Measurements from ENCODE around the gene KAT8. TPM values are rescaled to one million over a fixed set of nuclear protein-coding genes. Genes with fewer than 3 reads are reported as not detected.
"Not testable (repeated sequence)": the region's sequence is repeated elsewhere in the genome, so short reads cannot be mapped to it uniquely, and the experiment has no call there.

The KAT8 gene
- total RNA-seq, 2 experiments from 2014 or later = 55.6 to 58.7 TPM

DNA sequence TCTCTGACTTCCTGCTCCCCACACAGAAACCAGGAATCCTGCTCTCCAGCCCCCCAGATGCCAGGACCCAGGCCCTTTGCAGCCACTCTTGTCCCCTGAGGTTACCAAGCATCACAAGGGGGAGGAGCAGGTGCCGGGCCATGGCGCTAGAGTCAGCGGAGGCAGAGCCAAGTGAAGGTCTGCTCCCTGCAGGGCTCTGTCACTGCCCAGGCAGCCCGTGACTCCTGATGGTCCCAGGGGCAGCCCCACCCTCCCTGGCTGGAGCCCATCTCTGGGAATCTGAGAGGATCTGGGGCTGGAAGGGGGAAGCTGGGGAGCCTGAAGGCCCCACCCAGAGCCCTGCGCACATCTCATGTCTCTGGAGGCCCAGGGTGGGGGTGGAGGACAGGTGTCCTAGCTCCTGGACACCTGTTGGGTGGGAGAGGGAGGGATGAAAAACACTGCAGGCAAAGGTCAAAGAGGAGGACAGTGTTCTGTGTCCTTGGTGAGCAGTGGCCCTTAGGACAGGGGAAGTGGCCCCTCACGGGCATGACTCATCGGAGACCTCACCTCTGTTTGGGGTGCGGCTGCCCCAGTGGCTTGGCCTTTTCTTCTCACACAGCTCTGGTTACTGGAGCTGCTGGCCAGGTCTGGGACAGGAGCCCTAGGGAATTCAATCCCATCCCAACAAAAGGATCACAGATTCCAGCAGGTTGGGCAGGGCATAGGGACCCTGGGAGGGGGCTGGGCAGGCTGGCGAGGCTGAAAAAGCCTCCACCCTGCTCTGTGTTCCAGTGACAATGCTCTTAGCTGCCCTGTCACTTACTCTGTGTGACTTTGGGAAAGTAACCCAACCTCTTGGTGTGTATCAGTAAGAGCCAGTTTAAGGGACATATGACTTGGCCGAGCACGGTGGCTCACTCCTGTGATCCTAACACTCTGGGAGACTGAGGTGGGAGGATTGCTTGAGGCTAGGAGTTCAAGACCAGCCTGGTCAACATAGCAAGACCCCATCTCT lies 32.7 kb downstream of the KAT8 start, which contains the start of gene PRSS36:
PRSS36 (minus strand) TSS at position 173 of the 997 bp plus-strand sequence; CDS start at position 142, 31 bp downstream.
- TF ChIP-seq, protein P1, sequence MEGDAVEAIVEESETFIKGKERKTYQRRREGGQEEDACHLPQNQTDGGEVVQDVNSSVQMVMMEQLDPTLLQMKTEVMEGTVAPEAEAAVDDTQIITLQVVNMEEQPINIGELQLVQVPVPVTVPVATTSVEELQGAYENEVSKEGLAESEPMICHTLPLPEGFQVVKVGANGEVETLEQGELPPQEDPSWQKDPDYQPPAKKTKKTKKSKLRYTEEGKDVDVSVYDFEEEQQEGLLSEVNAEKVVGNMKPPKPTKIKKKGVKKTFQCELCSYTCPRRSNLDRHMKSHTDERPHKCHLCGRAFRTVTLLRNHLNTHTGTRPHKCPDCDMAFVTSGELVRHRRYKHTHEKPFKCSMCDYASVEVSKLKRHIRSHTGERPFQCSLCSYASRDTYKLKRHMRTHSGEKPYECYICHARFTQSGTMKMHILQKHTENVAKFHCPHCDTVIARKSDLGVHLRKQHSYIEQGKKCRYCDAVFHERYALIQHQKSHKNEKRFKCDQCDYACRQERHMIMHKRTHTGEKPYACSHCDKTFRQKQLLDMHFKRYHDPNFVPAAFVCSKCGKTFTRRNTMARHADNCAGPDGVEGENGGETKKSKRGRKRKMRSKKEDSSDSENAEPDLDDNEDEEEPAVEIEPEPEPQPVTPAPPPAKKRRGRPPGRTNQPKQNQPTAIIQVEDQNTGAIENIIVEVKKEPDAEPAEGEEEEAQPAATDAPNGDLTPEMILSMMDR (IDR thresholded peaks at IDR 0.05) = no peak
- no peaks in the 10 kb centered on the region for H3K27me3 Mint-ChIP-seq
- intact Hi-C loops (cut with micrococcal nuclease) = no loop called here
- H3K36me3 Mint-ChIP-seq (ENCODE audit: low read depth) = no peaks in the 10 kb centered on the region
- no peak for ATAC-seq
- no peaks in the 10 kb centered on the region for H3K9me3 Mint-ChIP-seq
- no peaks in the 10 kb centered on the region for H3K4me1 Mint-ChIP-seq (ENCODE audit: low read depth)
- CTCF ChIA-PET = no interaction called here
- no peak within 1 kb of the TSS for H3K27ac Mint-ChIP-seq
- POLR2A ChIA-PET = interaction anchor here (1.4 kb wide), 1 partner anchor 49 kb away, joined by 3 read pairs; no protein-coding TSS in a partner anchor
- no peak for DNase-seq
- H3K4me3 Mint-ChIP-seq = no peak within 1 kb of the TSS

DNA sequence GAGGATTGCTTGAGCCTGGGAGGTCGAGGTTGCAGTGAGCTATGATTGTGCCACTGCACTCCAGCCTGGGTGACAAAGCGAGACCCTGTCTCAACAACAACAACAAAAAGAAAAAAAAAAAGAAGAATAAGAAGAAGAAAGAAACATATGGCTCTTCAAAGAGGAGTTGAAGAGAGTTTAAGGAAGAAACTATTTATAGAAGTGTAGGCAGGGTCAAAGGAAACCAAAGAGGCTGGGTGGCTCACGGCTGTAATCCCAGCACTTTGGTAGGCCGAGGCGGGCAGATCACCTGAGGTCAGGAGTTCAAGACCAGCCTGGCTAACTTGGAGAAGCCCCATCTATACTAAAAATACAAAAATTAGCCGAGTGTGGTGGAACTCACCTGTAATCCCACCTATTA lies 33.5 kb downstream of the KAT8 start:
- ATAC-seq; DNase-seq; H3K27me3 Mint-ChIP-seq; H3K27ac Mint-ChIP-seq; H3K4me3 Mint-ChIP-seq; H3K9me3 Mint-ChIP-seq; intact Hi-C loops (cut with micrococcal nuclease); H3K4me1 Mint-ChIP-seq (ENCODE audit: low read depth); H3K36me3 Mint-ChIP-seq (ENCODE audit: low read depth): not testable (repeated sequence)
- ChIA-PET POLR2A (interaction anchor here (1.4 kb wide), 1 partner anchor 48 kb away, joined by 3 read pairs; no protein-coding TSS in a partner anchor), CTCF (interaction anchor here (0.6 kb wide), 1 partner anchor 25 kb away, joined by 4 read pairs; no protein-coding TSS in a partner anchor)

DNA sequence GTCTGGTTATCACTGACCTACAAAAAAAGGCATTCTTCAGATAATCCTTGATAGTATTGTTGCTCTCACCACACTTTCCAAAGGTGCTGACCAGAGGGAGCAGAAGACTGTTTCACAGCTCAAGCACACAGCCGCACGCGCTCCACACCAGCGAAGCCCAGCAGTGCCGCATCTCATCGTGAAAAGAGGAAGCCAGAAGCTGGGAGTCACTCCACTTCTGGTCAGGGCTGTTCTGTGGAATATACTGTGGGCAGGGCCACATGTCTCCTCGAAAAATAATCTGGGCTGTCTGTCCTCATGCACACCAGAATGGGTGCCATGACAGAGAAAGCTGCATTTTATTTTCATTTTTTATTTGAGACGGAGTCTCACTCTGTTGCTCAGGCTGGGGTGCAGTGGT lies 39.7 kb downstream of the KAT8 start:
- ChIA-PET CTCF (interaction anchor here (0.7 to 2.9 kb wide), 8 partner anchors 11 to 286 kb away, joined by 3 to 19 read pairs (median 3); partner anchors contain the start of gene PRSS8), POLR2A (interaction anchor here (0.7 to 5.3 kb wide), 4 partner anchors 15 to 83 kb away, joined by 3 to 49 read pairs (median 6); partner anchors contain the start of genes FUS, ZNF646 and ZNF668)
- H3K27ac Mint-ChIP-seq = no peak overlapping the region
- no peaks in the 10 kb centered on the region for H3K9me3 Mint-ChIP-seq
- H3K4me1 Mint-ChIP-seq (ENCODE audit: low read depth) = peaks cover 9% of the 10 kb centered on the region
- intact Hi-C loops (cut with micrococcal nuclease) = no loop called here
- no peak for DNase-seq
- no peaks in the 10 kb centered on the region for H3K36me3 Mint-ChIP-seq (ENCODE audit: low read depth)
- H3K27me3 Mint-ChIP-seq = peaks cover 2% of the 10 kb centered on the region
- ATAC-seq = no peak
- peak overlapping the region; percentile 40 for H3K4me3 Mint-ChIP-seq
- TF ChIP-seq, protein P1 (IDR thresholded peaks at IDR 0.05) = no peak

DNA sequence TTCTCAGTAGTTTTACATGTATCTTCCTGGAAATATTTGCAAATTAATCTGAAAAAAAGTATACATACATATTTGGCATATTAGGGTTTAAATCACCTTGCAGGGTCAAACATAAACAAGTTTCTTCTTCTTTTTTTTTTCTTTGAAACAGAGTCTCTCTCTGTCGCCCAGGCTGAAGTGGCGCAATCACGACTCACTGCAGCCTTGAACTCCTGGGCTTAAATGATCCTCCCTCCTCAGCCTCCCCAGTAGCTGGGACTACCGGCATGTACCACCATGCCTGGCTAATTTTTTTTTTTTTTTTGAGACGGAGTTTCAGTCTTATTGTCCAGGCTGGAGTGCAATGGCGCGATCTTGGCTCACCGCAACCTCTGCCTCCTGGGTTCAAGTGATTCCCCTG lies 49.9 kb downstream of the KAT8 start:
- CTCF ChIA-PET = interaction anchor here (1.1 to 2.4 kb wide), 4 partner anchors 8 to 25 kb away, joined by 3 to 8 read pairs (median 4); no protein-coding TSS in a partner anchor
- ATAC-seq (no peak), DNase-seq (no peak)
- intact Hi-C loops (cut with micrococcal nuclease) = no loop called here
- no peaks in the 10 kb centered on the region for H3K36me3 Mint-ChIP-seq (ENCODE audit: low read depth)
- no peaks in the 10 kb centered on the region for H3K9me3 Mint-ChIP-seq
- no peak overlapping the region for H3K27ac Mint-ChIP-seq
- H3K4me1 Mint-ChIP-seq (ENCODE audit: low read depth) = no peaks in the 10 kb centered on the region
- POLR2A ChIA-PET = interaction anchor here (2.6 kb wide), 1 partner anchor 13 kb away, joined by 11 read pairs; the partner anchor contains the start of gene FUS
- TF ChIP-seq, protein P1 (IDR thresholded peaks at IDR 0.05) = no peak
- no peaks in the 10 kb centered on the region for H3K27me3 Mint-ChIP-seq
- H3K4me3 Mint-ChIP-seq = no peak overlapping the region

DNA sequence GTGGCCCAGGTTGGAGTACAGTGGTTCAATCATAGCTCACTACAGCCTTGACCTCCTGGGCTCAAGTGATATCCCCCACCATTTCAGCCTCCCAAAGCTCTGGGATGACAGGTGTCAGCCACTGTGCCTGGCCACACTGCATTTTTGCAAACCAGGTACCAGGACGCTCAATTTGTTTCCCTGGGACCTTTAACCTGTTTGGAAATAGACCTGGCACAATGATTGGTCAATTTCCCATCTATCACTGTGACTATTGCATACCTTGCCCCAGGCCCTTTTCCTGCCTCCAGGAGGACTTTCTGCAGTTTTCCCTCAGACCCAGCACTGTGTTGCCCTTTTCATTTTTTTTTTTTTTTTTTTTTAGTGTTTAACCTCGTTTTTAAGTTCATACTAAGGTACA lies 51.4 kb downstream of the KAT8 start:
- TF ChIP-seq, protein P1 (IDR thresholded peaks at IDR 0.05) = no peak
- intact Hi-C loops (cut with micrococcal nuclease) = no loop called here
- no peak for DNase-seq
- Mint-ChIP-seq H3K4me1 (ENCODE audit: low read depth) (no peaks in the 10 kb centered on the region), H3K27ac (no peak overlapping the region), H3K4me3 (no peak overlapping the region), H3K36me3 (ENCODE audit: low read depth) (no peaks in the 10 kb centered on the region), H3K9me3 (no peaks in the 10 kb centered on the region), H3K27me3 (no peaks in the 10 kb centered on the region)
- POLR2A ChIA-PET = no interaction called here
- CTCF ChIA-PET = interaction anchor here (2.4 kb wide), 1 partner anchor 26 kb away, joined by 8 read pairs; no protein-coding TSS in a partner anchor
- ATAC-seq = no peak

DNA sequence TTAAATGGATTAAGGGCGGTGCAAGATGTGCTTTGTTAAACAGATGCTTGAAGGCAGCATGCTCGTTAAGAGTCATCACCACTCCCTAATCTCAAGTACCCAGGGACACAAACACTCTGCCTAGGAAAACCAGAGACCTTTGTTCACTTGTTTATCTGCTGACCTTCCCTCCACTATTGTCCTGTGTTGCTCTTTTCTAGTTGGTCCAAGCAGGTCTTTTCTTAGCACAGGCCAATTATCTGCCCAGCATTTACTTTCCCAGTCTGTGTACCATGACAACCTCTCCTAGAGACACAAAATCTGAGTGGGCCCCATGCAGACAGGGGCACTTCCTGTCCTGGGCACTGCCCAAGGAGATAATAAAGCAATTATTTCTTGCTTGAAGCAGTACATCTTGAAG lies 52.6 kb downstream of the KAT8 start:
- H3K4me1 Mint-ChIP-seq (ENCODE audit: low read depth); H3K36me3 Mint-ChIP-seq (ENCODE audit: low read depth); ATAC-seq; H3K27me3 Mint-ChIP-seq; CTCF ChIA-PET; POLR2A ChIA-PET; H3K9me3 Mint-ChIP-seq; DNase-seq; H3K27ac Mint-ChIP-seq; H3K4me3 Mint-ChIP-seq: not testable (repeated sequence)
- intact Hi-C loops (cut with micrococcal nuclease) = loop anchor here (10.0 kb wide), 1 partner anchor 55 kb away; the partner anchor contains the start of gene KAT8
